LNCaP clone FGC (cell line): ENCODE measurements around the gene WWC2.

Experiments used
- DNase-seq: peaks from one replicate; pipeline ENCODE4 v3.0.0-alpha.2; 2011; ENCODE audit warnings: low read depth
- H3K4me3 ChIP-seq: 2 replicates; pipeline ENCODE4 v1.5.1; 2011; ENCODE audit warnings: mild to moderate bottlenecking, low read depth, low read length, control low read depth
- CTCF ChIP-seq: IDR thresholded peaks from 2 replicates; pipeline ENCODE4 v1.5.1; 2012; ENCODE audit warnings: mild to moderate bottlenecking; ENCODE audit not compliant: control insufficient read depth, insufficient read depth; ENCODE audit errors: extremely low read depth

Gene WWC2

GRCh38 chr4:183362916-183363542 is 264.0 kb downstream of the WWC2 start:
- DNase-seq = no peak
- no peak overlapping the region for H3K4me3 ChIP-seq
- no peak for TF ChIP-seq CTCF

GRCh38 chr4:183364025-183364424 is 265.0 kb downstream of the WWC2 start:
- no peak overlapping the region for H3K4me3 ChIP-seq
- no peak for DNase-seq

GRCh38 chr4:183366206-183366835 is 267.3 kb downstream of the WWC2 start:
- H3K4me3 ChIP-seq = no peak overlapping the region
- TF ChIP-seq CTCF = no peak
- DNase-seq = no peak

More at GRCh38 chr4:183364025-183364424, 265.0 kb downstream of the WWC2 start:
- no peak for TF ChIP-seq CTCF

GRCh38 chr4:183369073-183369472 is 270.0 kb downstream of the WWC2 start:
- no peak overlapping the region for H3K4me3 ChIP-seq
- no peak for DNase-seq
- no peak for TF ChIP-seq CTCF
